GM21526 (cell line): ENCODE measurements around the gene CCL26.

ENCODE experiments used
- ATAC-seq: cut with Tn5 transposase; IDR thresholded peaks from one replicate; pipeline ENCODE4 v1.9.1; 2021; ENCODE audit warnings: moderate library complexity; ENCODE audit not compliant: unreplicated experiment, low FRiP score

Gene CCL26

DNA sequence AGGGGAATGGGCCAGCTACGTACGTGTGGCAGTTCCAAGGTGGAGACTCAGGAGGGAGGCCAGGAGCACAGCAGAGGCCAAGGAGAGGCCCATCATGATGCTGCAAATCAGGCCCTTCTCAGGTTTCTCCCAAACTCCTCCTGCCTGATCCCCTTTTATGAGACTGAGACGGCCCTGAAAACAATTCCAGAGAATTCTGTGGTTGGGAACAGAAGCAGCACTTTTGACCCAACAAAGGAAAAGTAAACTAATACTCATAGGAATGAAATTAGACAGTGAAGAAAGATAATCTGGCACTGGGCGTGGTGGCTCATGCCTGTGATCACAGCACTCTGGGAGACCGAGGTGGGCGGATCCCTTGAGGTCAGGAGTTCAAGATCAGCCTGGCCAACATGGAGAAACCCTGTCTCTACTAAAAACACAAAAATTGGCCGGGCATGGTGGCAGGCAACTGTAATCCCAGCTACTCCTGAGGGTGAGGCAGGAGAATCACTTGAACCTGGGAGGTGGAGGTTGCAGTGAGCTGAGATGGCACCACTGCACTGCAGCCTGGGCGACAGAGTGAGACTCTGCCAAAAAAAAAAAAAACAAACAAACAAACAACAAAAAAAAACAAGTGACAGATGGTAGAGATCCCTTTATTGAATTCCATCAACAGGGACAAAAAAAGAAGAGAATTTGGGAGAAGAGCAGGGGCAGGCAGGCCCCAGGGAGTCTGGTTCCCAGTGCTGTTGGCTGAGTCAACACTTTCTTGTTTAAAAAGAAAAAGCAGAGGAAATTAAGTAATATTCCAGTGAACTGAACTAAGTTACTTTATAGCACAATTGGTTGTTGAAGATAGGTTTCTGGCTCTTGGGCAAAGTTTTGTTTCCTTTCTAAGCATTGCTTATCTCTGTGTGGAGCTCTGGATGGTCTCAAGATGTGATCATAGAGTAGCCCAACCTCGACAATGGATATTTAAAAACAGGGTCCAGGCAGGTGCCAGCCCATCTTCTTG is at the start of gene CCL26:
Gene CCL26, minus strand, starts transcription at position 131 of the 997 bp plus-strand sequence. Its CDS starts 35 bp downstream, at position 96.
- no peak for ATAC-seq

GRCh38 chr7:75820688-75821087 is 48.7 kb upstream of the CCL26 start:
- no peak for ATAC-seq

DNA sequence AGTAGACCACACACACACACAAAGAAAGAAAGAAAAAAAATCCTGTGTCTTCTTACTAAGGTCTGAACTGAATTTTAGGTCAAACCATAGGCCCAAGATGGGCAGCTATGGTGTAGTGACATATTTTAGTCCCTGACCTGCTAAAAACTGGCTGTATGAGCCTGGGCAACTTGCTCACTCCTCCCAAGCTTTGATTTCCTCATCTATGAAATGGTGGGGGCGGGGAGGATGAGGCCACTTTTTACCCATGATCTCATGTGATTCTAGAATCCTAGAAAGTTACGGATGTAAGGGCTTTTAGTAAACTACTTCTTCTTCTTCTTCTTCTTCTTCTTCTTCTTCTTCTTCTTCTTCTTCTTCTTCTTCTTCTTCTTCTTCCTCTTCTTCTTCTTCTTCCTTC is 47.7 kb upstream of the CCL26 start:
- no peak for ATAC-seq

- ATAC-seq: no peak
Measured at GRCh38 chr7:75818472-75818871, 46.5 kb upstream of the CCL26 start.

DNA sequence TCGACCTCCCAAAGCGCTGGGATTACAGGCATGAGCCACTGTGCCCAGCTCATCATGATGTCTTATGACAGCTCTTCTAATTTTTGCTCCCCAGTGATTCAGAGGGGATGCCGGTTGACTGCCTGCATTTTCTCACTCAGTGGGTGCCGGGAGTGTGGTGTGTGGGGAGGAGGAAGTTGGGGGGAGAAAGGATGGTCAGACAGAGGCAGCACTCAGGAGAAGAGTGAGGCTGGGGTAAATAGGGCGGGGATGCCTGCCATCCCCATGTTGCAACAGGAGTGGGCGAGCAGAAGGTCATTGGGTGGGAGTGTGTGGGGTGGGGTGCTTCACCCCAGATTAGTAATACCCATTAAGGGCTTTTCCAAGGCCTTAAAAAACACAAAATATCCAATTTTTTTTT is 45.1 kb upstream of the CCL26 start:
- no peak for ATAC-seq

DNA sequence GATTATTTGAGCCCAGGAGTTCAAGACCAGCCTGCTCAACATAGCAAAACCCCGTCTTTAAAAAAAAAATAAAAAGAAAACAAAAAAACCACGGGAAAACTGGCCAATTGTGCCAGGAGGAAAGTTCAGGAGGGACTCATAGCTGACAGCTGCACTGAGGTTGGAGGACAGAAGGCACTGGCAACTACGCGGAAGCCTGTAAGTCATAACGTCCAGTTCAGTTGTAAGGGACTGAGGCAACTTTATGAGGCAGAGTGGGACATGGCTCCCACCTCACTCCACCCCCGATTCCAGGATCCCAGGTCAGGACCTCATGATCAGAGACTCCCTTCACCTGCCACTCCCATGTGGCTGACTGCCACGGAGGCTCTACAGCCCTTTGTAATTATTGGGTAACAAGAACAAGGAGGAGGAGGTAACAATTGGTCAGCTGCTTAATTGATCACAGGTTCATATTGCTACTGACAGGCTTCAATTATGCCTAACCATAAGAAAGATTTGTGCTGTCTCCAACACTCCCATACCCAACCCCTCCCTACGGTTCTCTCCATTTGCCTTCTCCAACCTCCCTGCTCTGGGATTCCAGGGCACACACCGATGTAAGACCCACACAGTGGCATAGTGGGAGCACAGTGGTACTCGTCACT is 43.5 kb upstream of the CCL26 start:
- no peak for ATAC-seq

- no peak for ATAC-seq
Measured at GRCh38 chr7:75814407-75814947, 42.5 kb upstream of the CCL26 start.

- ATAC-seq: no peak
Measured at GRCh38 chr7:75813781-75814236, 41.8 kb upstream of the CCL26 start, which contains the start of gene CCL24. CCL24 (minus strand) TSS chr7:75813806; CDS start chr7:75813715, 91 bp downstream.

DNA sequence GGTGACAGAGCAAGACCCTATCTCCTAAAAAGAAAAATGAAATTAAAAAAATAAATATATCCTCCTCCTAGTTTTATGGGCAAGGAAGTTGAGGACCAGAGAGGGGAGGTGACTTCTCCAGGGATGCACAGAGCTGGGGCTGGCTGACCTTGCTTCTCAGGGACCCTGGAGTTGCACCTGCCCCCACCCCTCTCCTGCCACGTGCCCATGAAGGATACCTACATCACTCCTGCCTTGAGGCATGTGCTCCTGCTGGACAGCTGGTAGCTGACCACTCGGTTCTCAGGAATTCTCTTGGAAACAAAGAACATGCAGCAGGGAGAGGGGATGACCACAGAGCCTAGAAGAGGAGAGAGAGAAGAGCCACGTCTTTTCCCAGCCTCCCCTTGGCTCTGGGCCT is 41.1 kb upstream of the CCL26 start:
- ATAC-seq: no peak

DNA sequence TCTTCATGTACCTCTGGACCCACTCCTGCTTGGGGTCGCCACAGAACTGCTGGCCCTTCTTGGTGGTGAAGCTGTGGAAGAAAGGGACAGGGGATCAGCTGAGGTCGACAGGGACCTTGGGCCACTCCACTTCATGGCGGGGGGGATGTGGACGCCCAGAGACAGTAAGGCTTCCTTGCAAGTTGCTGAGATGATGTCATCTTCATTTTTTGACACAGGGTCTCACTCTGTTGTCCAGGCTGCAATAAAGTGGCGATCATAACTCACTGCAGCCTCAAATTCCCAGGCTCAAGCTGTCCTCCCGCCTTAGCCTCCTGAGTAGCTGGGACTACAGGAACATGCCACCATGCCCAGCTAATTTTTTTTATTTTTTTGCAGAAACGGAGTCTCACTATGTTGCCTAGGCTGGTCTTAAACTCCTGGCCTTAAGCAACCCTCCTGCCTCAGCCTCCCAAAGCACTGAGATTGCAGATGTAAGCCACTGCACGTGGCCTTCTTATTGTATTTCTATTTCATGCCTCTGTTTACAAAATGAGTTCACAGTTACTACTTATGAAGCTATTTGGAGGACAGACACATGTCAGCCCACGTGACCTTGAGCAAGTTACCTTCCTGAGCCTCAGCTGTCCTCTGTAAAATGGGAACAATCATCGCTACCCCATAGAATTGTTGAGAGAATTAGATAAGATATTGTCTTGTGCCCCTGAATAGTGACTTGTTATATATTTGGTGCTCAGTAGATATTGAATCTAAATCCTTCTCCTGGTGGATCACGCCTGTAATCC is 40.1 kb upstream of the CCL26 start:
- no peak for ATAC-seq

GRCh38 chr7:75809396-75809795 is 37.4 kb upstream of the CCL26 start:
- no peak for ATAC-seq

GRCh38 chr7:75808106-75808505 is 36.1 kb upstream of the CCL26 start:
- no peak for ATAC-seq

- no peak for ATAC-seq
Measured at GRCh38 chr7:75807452-75807851, 35.4 kb upstream of the CCL26 start.

- ATAC-seq: no peak
Measured at GRCh38 chr7:75806560-75807307, 34.7 kb upstream of the CCL26 start.

- ATAC-seq: no peak
Measured at GRCh38 chr7:75804705-75805104, 32.7 kb upstream of the CCL26 start.

DNA sequence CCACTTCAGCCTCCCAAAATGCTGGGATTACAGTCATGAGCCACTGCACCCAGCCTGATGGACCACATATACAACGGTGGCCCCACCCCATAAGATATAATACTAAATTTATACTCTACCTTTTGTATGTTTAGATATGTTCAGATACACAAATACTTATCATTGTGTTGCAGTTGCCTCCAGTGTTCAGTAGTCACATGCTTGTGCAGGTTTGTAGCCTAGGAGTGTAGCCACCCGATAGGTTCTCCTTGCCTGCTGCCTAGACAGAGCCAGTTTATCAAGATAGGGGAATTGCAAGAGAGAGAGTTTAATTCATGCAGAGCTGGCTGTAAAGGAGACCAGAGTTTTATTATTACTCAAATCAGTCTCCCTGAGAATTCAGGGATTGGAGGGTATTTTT is 32.0 kb upstream of the CCL26 start:
- ATAC-seq: no peak

DNA sequence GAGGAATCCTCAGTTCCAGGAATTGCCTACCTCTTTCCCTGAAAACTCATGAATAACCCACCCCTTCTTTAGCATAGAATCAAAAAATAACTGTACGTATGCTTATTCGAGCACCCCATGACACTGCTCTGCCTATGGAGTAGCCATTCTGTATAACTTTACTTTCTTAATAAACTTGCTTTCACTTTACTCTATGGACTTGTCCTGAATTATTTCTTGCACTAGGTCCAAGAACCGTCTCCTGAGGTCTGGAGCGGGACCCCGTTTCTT is 30.5 kb upstream of the CCL26 start:
- ATAC-seq: no peak

GRCh38 chr7:75798770-75799169 is 26.8 kb upstream of the CCL26 start:
- ATAC-seq: no peak

DNA sequence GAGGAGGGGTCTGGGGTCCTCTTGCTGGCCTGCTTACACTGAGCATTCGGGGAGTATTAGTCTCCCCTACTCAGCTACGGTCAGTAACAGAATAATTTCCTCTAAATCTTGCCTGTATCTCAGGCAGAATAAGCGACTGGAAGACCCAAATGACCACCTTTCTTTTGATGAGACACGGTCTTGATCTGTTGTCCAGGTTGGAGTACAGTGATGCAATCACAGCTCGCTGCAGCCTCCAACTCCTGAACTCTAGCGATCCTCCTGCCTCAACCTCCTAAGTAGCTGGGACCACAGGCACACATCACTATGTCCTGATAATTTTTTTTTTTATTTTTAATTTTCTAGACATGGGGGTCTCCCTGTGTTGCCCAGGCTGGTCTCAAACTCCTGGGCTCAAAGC is 24.4 kb upstream of the CCL26 start:
- no peak for ATAC-seq

DNA sequence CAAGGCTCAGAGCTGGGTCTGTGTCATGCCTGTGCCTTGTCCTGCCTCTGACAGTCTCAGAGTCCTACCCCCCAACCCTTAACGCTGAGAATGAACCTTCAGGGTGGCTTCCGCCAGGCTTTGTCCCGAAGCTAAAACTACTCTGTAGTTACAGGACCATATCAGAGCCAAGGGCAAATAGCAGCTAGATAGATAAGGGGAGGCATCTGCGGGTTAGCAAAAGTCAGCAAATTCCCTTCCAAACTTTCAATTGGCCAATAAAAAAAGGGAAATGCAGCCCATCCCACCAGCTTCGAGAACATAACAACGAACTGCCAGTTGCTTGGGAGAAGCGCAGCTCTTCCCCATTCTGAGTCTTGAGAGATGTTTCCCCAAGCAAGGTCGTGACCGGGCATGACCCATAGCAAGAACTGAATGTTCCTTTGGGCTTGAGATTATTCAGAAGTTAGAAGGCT is 23.8 kb upstream of the CCL26 start:
- ATAC-seq: no peak
